Measurements from ENCODE around the gene ZNF219.

Gene ZNF219

DNA sequence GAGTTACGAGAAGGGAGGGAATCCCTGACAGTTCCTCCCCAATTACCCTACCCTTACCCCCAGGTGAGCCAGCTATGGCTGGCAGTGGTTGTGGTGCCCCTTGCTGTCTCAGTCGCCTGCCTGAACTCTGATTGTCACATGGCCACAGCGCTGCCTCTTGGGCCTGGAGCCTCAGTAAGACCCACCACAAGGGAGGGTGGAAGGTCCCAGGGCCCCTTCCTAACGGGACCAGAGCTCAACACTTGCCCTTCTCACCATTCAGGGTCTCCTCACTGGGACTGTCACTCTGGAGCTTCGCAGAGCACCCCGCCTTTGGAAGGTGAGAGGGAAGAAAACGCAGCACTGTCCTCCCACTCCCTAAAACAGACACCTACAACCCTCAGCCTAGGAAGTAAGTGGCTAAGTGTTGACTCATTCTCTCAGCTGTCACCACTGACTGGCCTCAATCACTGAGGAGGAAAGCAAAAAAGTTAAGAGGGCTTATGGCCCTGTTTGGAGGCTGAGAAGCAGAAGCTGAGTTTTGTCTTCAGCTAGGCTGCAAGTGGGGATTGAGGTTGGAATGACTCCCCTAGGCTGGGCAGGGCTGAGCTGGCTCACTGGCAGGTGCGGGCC is 3.5 kb upstream of the ZNF219 start:
- no peak for DNase-seq

DNA sequence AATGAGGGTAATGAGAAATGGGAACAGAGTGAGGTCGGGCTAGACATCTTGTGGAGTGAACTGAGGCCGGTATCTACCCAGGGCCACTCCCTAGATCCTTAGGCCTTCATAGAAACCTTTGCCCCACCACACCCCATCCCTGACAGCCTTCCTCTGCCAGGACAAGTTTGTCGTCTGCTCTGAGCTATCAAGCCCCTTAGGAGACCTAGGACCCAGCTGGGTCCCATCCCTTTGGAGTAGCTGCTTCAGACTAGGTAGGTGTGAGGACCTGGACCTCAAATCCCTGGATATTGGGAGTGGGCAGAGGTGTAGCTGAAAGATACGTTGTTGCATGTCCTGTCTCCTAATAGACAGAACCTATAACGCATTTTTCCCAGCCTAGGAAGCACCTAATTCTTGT is 2.5 kb upstream of the ZNF219 start, which contains the start of gene TMEM253:
TMEM253 (plus strand) TSS at position 136 of the 400 bp plus-strand sequence. CDS start 278 bp downstream, outside the sequence.
- no peak for DNase-seq

DNA sequence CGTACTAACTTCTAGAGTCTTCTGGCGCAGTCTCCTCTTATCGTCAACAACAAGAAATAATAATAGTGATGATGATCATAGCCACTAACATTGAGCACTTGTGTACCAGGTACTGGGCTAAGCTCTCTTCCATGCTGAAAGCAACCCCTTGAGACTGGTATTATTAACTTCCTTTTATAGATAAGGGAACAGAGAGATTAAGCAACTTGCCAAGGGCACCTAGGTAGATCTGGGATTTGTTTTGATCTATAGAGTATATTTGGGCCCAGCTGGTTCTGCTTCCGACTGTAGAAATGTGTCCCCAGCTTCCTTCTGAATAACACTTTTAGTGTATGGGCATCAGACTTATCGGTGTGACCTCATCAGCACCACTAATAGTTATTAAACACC is 1.1 kb upstream of the ZNF219 start:
- DNase-seq: no peak

DNA sequence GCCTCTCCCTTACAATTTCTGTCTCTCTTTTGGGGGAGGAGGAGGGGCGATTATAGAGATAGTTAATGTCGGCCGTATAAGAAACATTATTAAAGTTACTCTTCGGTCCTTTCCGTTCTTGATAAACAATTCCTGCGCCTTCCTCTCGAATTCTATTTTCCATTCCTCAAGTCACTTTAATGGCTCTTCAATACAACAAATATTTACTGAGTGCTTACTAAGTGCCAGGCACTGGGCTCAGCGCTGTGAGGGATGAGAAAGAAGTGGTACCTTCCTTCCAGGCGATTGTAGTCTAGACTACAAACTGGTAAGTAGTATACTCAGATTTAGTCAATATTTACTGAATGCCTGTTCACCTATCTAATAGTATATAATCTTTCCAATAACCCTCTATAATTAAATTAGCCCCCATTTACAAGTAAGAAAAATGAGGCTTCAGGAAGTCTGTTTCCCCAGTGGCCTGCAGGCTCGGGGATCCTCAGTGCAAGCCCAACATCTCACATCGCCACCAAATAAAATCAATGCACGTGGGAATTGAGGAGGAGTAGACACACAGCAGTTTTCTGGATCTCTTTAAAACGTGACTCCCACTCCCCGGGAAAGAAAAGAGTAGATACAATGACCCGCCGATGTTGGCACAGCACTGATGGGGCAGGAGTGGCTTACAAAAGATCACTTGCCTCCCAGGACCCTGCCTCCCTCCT is 589 bp upstream of the ZNF219 start:
- no peak for DNase-seq

DNA sequence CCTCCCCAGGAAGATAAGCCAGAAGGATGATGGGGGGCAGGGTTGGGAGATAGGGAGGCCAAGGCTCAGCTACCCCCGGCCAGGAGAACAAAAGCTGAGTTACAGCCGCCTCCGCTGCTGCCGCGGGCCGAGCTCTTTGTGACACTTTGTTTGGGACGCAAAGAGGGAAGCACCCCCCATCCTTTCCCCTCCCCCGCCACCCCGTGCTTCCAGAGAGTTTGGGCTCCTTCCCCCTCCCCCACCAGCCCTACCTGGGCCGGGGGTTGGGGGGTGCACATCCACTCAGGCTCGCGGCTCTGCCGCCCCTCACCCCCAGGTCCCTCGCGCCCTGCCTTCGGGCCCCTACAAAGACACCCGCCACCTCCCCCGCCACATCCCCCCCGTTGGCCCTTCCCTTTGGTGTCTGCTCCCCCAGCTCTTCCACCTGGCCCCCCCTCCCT is 799 bp downstream of the ZNF219 start:
- DNase-seq: peak; percentile 31

DNA sequence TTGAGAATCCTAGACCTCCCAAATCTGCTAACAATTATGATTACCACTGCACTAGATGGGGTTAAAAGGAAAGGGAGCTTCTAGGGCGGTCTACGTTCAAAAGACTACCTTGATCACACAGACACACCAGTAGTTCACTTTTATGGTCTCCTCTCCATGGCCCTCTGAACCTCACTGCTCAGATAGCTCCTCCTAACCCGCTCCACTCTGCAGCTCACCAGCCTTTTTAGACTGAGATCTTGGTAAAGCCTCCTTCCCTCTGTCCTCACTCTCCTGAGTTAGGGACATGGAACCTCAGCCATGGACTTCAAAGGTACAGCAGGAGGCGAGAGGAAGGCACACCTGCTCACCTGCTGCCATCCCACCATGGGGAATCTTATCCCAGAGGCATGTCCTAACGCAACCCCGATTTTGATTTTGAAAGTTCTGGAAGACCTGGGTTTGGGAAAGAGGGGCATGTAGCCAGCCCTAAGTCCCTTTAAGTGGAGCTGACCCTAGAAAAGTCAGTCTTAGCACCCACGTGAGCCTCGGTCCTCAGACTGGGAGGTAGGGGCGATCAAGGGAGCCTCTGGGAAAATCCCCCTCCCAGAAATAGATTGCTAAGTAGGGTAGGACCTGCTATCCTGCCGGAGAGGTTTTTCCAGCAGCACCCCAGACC is 1.3 kb downstream of the ZNF219 start:
- no peak for DNase-seq

DNA sequence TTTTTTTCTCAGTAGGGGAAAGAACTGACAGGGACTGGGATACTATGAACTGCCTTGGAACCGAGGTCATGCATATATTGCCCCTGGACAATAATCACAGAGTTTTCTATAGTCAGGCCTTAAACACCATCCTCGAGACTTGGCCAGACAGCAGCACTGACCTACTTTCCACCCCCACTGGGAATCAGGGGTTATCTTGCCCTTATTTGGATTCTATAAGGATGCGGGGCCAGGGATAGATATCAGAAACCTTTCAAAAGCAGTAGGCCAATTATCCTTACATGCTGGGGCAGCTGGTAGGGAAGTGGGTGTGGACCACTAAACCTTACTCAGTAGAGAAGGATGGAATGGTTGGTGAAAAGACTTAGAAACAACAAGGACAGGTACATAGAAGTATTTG is 2.0 kb downstream of the ZNF219 start:
- no peak for DNase-seq

DNA sequence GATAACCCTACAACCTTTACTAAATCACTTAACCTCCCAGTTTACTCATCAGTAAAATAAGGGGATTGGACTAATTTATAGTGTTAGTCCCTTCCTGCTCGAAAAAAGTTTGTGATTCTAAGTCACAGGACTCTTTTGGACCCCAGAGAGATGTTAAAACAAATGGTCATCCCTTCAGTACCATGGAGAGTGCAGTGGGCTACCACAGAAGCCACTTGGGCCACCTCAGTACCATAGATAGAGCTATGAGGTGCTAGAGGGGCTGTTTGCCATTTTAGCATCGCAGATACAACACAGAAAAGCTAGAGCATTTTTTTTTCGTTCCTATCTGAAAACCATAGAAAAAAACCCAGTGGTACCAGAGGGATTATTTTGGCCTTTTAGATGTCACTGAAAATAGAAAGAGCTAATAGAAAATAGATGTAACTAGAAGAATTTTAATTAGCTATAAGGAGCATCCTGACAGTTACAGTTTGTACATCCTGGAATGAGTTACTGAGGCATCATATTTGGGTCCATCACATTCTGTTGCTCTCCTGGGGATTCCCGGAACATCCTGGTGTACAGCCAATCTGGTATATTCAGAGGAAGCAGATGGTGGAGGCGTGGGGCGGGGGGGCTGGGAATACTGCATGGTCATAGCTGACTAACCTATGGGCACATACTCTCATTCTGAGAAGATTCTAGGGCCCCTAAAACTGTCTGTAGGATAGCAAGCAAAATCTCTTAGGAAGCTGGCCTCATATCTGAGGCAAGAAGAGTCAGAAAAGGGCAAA is 2.8 kb downstream of the ZNF219 start:
- no peak for DNase-seq

DNA sequence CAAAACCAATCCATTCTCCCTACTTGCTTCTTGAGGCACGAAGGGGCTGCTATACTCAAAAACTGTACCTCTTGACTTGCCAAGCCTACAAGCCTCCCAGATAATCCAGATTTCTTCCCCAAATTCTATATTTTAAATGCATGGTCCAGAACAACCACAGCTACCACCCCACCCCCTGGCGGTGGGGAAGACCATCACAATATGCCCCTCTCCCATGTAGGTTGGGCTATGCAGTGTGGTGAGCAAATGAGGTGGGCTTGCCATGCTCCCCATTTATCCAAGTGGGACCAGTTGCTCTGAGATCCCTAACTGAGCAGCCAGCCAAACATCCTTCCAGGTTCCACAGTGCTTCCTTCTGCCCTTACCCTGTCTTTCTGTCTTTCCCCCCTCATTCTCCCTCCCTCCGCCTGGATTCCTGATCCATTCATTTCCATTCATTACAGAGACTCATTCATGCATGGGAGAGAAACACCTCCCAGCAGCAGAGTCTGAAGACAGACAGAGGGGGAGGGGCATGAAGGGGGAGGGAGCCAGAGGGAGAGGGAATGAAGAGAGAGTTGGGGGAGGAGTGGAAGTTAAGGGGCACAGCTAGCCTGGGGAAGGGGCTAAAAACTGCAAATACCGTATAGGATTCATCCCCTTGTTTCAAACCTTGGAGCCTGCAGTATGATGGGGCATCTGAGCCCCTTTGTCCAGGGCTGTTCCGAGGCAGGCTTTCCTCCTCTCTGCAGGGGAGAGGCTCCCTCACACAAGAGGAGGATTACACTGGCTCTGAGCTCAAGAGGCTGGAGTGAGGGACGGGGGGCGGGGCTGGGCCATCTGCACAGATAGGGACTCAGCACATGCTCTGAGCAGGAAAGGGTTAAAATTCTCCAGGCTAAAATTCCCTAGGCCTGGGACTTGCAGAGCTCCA is 4.4 kb downstream of the ZNF219 start:
- DNase-seq: no peak

DNA sequence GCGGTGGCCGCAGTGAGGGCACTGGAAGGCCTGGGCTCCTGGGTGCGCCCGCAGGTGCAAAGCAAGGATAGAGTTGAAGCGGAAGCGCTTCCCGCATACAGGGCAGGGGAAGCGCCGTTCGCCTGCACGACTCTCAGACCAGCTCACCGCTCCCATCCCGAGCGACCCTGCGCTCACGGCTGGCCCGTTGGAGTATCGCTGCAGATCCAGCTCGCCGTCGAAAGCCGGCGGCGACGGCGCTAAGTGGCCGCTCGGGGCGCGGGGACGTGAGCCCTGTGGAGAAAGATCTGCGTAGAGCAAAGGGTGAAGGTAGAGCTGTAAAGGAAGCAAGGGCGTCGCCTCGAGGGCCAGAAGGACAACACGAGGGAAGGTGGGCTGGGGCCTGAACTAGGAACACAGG is 5.4 kb downstream of the ZNF219 start:
- DNase-seq: no peak

DNA sequence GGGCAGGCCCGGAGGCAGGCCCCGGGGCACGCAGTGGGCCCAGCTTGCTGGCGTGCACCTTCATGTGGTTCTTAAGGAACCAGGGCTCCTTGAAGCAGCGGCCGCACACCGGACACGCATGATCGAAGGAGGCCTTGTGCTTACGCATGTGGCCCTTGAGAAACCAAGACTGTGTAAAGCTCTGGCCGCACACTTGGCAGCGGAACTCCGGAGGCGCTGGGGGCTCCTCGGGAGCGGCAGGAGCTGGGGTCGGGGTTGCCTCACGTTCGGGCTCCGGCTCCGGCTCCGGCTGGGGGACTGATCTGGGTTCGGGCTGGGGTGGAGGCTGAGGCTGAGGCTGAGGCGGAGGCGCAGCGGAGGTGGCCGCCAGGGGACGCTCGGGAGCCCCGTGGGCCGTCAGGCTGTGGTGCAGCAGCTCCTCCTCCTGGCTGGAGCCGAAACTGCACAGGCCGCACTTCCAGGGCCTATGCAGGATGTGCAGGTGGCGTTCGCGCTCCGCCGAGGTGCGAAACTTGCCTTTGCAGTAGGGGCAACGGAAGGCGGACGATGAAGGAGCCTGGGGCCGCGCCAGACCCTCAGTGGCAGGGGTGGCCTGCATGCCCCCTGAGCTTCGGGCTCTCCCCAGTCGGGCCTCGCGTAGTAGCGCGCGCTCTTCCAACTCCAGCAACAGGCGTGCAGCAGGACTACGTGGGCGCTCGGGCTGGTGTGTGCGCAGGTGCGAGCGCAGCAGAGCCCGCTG is 6.0 kb downstream of the ZNF219 start:
- peak; percentile 43 for DNase-seq

DNA sequence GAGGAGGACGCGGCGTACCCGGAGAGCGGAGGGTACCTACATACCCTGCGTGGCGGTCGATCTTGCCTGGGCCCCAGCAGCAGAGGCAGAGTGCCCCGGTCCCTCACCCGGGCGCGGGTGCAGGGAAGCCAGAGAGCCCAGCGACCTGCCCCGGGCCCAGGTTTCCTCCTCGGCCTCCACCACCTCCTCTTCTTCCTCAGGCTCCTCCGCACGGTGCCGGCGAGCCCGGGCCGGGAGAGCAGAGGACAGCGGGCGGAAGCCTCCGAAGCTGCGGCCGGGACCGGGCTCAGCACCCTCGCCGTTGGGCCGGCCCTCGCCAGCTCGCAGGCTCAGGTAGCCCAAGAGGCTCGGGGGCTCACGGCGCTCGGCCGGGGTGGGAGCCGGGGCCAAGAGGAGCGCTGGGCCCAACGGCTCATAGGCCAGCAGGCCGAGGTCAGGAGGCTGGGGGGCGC is 6.6 kb downstream of the ZNF219 start:
- no peak for DNase-seq

DNA sequence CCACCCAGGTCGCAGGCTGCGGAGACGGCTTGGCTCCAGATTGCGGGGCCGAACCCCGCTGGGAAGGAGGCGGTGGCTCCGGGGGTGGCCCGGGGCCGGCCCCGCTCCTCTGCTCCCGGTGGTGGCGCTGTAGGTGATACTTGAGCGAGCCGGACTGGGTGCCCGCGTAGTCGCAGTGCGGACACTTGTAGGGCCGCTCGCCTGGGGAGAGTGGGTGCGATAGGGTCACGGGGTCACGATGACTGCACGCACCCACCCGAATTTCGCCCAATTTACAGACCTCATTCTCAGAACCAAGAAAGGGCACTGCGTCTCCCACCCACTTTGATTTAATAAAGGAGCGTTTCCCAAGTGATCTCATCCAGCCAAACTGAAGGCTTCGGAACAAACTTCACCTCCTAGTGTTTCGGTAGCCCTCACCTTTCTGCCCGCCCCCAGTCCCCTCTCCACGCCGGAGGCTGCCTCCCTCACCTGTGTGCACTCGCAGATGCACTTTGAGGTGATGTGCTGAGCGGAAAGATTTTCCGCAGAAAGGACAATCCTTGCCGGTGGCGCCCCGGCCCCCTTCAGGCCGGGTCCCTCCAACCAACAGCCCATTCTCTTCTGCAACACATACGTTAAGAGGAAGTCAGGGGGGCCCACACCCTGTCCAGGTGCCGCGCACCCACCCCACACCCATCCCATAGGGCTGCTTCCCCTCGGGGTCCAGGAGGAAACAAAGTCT is 7.4 kb downstream of the ZNF219 start:
- DNase-seq: no peak

DNA sequence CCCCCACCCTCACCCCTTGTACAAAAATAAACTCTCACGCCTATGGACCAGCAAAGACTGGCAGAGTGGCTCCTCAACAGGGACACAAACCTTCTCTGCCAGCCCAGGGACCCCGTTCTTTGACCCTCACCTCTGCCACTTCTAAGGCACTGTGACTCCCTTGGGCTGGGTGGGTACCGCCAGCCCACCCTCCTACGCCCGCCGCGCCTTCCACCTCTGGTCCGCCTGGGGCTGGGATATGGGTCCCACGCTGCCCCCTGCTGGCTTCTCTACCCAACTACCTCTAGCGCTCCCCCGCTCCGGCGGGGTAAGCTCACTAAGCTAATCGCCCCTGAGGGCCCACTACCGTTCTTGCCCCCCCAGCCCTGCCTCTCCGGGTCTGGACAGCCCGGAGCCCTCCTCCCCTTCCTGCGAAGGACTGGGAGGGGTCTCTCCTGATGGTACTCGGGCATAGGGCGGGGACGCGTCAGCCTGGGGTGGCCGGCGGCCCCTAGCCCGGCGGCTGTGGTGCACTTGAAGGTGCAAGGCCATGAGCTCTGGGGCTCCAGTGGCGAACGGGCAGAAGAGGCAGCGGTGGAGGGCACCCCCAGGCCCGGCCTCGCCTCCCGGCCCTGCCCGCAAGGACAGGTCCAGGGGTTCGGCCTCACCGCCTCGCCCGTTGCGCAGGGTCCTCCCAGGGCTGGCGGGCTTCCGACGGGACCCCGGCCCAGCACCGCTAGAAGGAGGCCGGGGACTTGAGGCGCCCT is 8.1 kb downstream of the ZNF219 start:
- DNase-seq: no peak

DNA sequence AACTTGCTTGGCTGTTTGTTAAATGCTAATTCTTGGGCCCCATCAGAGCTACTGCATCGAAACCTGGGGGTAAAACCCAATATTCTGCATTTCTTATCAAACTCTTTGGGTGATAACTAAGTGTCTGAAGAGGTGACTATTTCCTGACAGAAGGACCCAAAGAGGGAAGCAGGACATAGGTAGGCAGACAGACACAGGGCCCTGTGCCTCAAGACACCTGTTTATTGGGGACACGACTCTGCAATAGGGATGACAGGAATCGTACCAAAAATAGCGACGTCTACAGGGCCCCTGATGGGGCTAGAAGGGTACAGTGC is 8.6 kb downstream of the ZNF219 start:
- no peak for DNase-seq

DNA sequence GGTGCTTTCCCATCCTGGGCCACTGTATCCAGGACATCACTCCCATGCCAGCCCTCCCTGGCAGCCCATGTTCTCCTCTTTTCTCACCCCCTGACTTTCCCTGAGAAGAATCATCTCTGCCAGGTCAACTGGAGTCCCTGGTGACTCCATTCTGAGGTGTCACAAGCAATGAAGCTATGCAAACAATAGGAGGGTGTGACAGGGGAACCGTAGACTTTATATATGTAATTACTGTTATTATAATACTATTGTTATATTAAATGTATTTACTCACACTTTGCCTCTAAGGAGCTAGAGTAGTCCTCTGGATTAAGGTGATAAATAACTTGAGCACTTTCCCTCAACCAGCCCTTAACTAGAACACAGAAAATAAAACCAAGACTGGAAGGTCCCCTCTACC is 9.2 kb downstream of the ZNF219 start:
- DNase-seq: no peak

DNA sequence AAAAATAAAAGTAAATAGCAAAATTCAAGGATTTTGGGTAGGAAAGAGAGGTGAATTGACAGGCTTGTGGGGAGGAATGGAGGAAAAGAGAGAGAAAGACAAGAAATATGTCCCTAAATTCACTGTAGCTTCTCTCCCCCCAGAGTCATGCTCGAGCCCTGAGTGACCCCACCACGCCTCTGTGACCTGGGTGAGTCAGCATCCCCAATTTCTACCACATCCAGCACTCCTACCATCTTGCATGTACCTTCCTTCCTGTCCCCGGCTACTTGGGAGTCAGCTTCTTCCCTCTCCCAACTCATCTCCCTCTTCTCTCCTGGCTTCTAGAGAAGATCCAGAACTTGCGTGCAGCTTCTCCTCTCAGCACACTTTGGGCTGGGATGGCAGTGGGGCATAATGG is 9.8 kb downstream of the ZNF219 start:
- no peak for DNase-seq

DNA sequence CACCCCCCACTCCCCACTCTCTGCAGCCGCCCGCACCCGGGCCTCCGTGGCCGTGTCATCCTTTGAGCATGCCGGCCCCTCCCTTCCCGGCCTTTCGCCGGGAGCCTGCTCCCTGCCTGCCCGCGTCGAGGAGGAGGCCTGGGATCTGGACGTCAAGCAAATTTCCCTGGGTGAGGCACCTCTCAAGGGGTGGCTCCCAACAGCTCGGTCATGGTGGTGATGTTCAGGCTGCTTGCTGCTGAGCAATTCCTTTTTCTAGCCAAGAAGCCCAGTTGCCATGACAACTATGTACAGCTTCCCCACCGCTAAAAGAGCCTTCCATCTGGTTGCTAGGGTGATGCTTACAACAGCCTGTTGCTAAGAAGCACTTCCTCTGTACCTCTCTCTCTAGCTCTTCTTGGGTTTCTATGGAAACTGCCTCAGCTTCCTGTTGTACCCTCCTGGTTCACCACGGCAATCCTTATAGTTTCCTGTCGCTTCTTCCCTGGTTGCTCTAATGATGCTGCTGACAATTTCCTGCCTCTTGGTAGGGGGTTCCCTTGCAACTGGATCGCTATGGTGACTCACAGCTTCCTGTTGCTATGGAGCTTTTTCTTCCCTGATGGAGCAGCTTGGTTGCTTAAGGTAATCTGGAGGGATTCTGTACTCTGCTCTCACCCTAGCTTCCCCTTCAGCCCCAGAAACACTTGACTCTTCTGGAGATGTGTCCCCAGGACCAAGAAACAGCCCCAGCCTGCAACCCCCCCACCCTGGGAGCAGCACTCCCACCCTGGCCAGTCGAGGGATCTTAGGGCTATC is 11.0 kb downstream of the ZNF219 start:
- DNase-seq: peak; percentile 36

DNA sequence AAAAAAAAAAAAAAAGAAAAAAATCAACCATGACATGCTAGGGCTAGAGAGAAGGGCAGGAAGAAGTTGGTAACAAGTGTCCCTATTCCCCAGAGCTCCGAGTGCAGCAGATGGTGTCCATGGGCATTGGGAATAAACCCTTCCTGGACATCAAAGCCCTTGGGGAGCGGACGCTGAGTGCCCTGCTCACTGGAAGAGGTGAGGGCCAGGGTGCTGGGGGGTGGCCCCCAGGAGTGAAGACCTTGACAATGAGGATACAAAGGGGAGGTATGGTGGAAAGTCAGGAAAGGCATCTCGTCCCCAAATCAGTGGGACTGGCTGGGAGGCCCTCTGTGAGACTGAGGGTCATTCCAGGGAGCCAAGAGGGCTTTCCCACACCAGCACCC is 11.6 kb downstream of the ZNF219 start:
- DNase-seq: no peak
